ENCODE data around the gene SMYD2.

SMYD2 gene

GRCh38 chr1:214281021-214281719, at the start of gene SMYD2:
TSS of gene SMYD2 (plus strand) at chr1:214281159. CDS start at chr1:214281255, 96 bp downstream.
- Mint-ChIP-seq H3K27ac (peak within 1 kb of the TSS; percentile 89), H3K4me1 (peaks cover 17 to 37% of the 10 kb centered on the region in 2 donors)
- peak; percentile 52 for DNase-seq

GRCh38 chr1:214233856-214234634, 46.9 kb upstream of the SMYD2 start:
- ATAC-seq (replicated peaks) (no peak), DNase-seq (no peak)
- Mint-ChIP-seq H3K27ac (no peak overlapping the region), H3K4me1 (no peaks in the 10 kb centered on the region), H3K27me3 (peaks cover 17 to 21% of the 10 kb centered on the region in 2 donors), H3K36me3 (no peaks in the 10 kb centered on the region), H3K4me3 (no peak overlapping the region), H3K9me3 (peaks cover 0 to 2% of the 10 kb centered on the region in 2 donors)

More at GRCh38 chr1:214281021-214281719, at the start of gene SMYD2:
- no peaks in the 10 kb centered on the region for H3K27me3 Mint-ChIP-seq
- H3K4me3 Mint-ChIP-seq, result peak within 1 kb of the TSS; percentile 90 to 92
- H3K9me3 Mint-ChIP-seq, result no peaks in the 10 kb centered on the region
- H3K36me3 Mint-ChIP-seq, result peaks cover 1 to 7% of the 10 kb centered on the region in 2 donors
- peak; percentile 82 to 83 for ATAC-seq (replicated peaks)

- H3K4me3 Mint-ChIP-seq, result no peak overlapping the region
Measured at GRCh38 chr1:214234635-214235025, 46.3 kb upstream of the SMYD2 start.

GRCh38 chr1:214236477-214236876, 44.5 kb upstream of the SMYD2 start:
- Mint-ChIP-seq H3K27me3 (peaks cover 22 to 24% of the 10 kb centered on the region in 2 donors), H3K36me3 (no peaks in the 10 kb centered on the region), H3K4me3 (no peak overlapping the region), H3K9me3 (peaks cover 0 to 2% of the 10 kb centered on the region in 2 donors), H3K4me1 (no peaks in the 10 kb centered on the region), H3K27ac (no peak overlapping the region)
- DNase-seq, result no peak
- no peak for ATAC-seq (replicated peaks)

More at GRCh38 chr1:214234635-214235025, 46.3 kb upstream of the SMYD2 start:
- Mint-ChIP-seq H3K4me1 (no peaks in the 10 kb centered on the region), H3K9me3 (peaks cover 0 to 2% of the 10 kb centered on the region in 2 donors), H3K27me3 (peaks cover 19 to 21% of the 10 kb centered on the region in 2 donors), H3K36me3 (no peaks in the 10 kb centered on the region), H3K27ac (no peak overlapping the region)
- no peak for ATAC-seq (replicated peaks)
- DNase-seq, result no peak

- DNase-seq (no peak), ATAC-seq (replicated peaks) (no peak)
- Mint-ChIP-seq H3K9me3 (peaks cover 0 to 2% of the 10 kb centered on the region in 2 donors), H3K36me3 (no peaks in the 10 kb centered on the region), H3K27ac (no peak overlapping the region), H3K27me3 (peaks cover 27 to 31% of the 10 kb centered on the region in 2 donors), H3K4me3 (no peak overlapping the region), H3K4me1 (no peaks in the 10 kb centered on the region)
Measured at GRCh38 chr1:214241060-214241459, 39.9 kb upstream of the SMYD2 start.

- no peak overlapping the region for H3K4me3 Mint-ChIP-seq
- H3K27ac Mint-ChIP-seq, result no peak overlapping the region
Measured at GRCh38 chr1:214244252-214244651, 36.7 kb upstream of the SMYD2 start.

GRCh38 chr1:214244841-214245240, 36.1 kb upstream of the SMYD2 start:
- H3K9me3 Mint-ChIP-seq, result no peaks in the 10 kb centered on the region
- no peak overlapping the region for H3K27ac Mint-ChIP-seq
- no peak for ATAC-seq (replicated peaks)
- no peaks in the 10 kb centered on the region for H3K36me3 Mint-ChIP-seq
- peaks cover 24% of the 10 kb centered on the region in 2 donors for H3K27me3 Mint-ChIP-seq
- H3K4me3 Mint-ChIP-seq, result no peak overlapping the region
- DNase-seq, result no peak
- no peaks in the 10 kb centered on the region for H3K4me1 Mint-ChIP-seq

More at GRCh38 chr1:214244252-214244651, 36.7 kb upstream of the SMYD2 start:
- ATAC-seq (replicated peaks), result no peak
- H3K27me3 Mint-ChIP-seq, result peaks cover 23 to 25% of the 10 kb centered on the region in 2 donors
- no peak for DNase-seq
- no peaks in the 10 kb centered on the region for H3K4me1 Mint-ChIP-seq
- no peaks in the 10 kb centered on the region for H3K9me3 Mint-ChIP-seq
- H3K36me3 Mint-ChIP-seq, result no peaks in the 10 kb centered on the region

- no peak for DNase-seq
- H3K36me3 Mint-ChIP-seq, result no peaks in the 10 kb centered on the region
- peaks cover 14 to 22% of the 10 kb centered on the region in 2 donors for H3K27me3 Mint-ChIP-seq
- H3K4me3 Mint-ChIP-seq, result no peak overlapping the region
- no peaks in the 10 kb centered on the region for H3K9me3 Mint-ChIP-seq
- H3K27ac Mint-ChIP-seq, result no peak overlapping the region
- no peak for ATAC-seq (replicated peaks)
- H3K4me1 Mint-ChIP-seq, result no peaks in the 10 kb centered on the region
Measured at GRCh38 chr1:214247501-214248041, 33.4 kb upstream of the SMYD2 start.

GRCh38 chr1:214248311-214249085, 32.5 kb upstream of the SMYD2 start:
- Mint-ChIP-seq H3K36me3 (no peaks in the 10 kb centered on the region), H3K9me3 (no peaks in the 10 kb centered on the region), H3K4me3 (no peak overlapping the region), H3K27me3 (peaks cover 14 to 22% of the 10 kb centered on the region in 2 donors), H3K27ac (no peak overlapping the region), H3K4me1 (no peaks in the 10 kb centered on the region)
- DNase-seq (no peak), ATAC-seq (replicated peaks) (no peak)

- Mint-ChIP-seq H3K27me3 (peaks cover 12 to 20% of the 10 kb centered on the region in 2 donors), H3K27ac (no peak overlapping the region), H3K4me1 (no peaks in the 10 kb centered on the region), H3K36me3 (no peaks in the 10 kb centered on the region), H3K9me3 (no peaks in the 10 kb centered on the region), H3K4me3 (no peak overlapping the region)
- ATAC-seq (replicated peaks), result no peak
- DNase-seq, result no peak
Measured at GRCh38 chr1:214249651-214250050, 31.3 kb upstream of the SMYD2 start.

- Mint-ChIP-seq H3K27me3 (peaks cover 15 to 18% of the 10 kb centered on the region in 2 donors), H3K4me3 (no peak overlapping the region), H3K36me3 (no peaks in the 10 kb centered on the region), H3K27ac (no peak overlapping the region), H3K9me3 (peaks cover 0 to 3% of the 10 kb centered on the region in 2 donors), H3K4me1 (no peaks in the 10 kb centered on the region)
- DNase-seq (no peak), ATAC-seq (replicated peaks) (no peak)
Measured at GRCh38 chr1:214251354-214251753, 29.6 kb upstream of the SMYD2 start.

- peaks cover 0 to 3% of the 10 kb centered on the region in 2 donors for H3K9me3 Mint-ChIP-seq
- DNase-seq (no peak), ATAC-seq (replicated peaks) (no peak)
- peaks cover 24 to 38% of the 10 kb centered on the region in 2 donors for H3K27me3 Mint-ChIP-seq
- H3K27ac Mint-ChIP-seq, result no peak overlapping the region
- no peak overlapping the region for H3K4me3 Mint-ChIP-seq
- no peaks in the 10 kb centered on the region for H3K36me3 Mint-ChIP-seq
- peaks cover 0 to 1% of the 10 kb centered on the region in 2 donors for H3K4me1 Mint-ChIP-seq
Measured at GRCh38 chr1:214255509-214255908, 25.4 kb upstream of the SMYD2 start.

- H3K27ac Mint-ChIP-seq, result no peak overlapping the region
- ATAC-seq (replicated peaks), result peak; percentile 16 to 34
- no peak overlapping the region for H3K4me3 Mint-ChIP-seq
- DNase-seq, result no peak
- H3K9me3 Mint-ChIP-seq, result peaks cover 0 to 3% of the 10 kb centered on the region in 2 donors
- H3K4me1 Mint-ChIP-seq, result peaks cover 3 to 5% of the 10 kb centered on the region in 2 donors
- H3K27me3 Mint-ChIP-seq, result peaks cover 52 to 71% of the 10 kb centered on the region in 2 donors
- no peaks in the 10 kb centered on the region for H3K36me3 Mint-ChIP-seq
Measured at GRCh38 chr1:214259353-214259977, 21.5 kb upstream of the SMYD2 start.
